ENCODE data around the gene LRP2.

Gene LRP2

GRCh38 chr2:169160926-169161481 lies 201.3 kb downstream of the LRP2 start:
- TF ChIP-seq CTCF (conservative IDR thresholded peaks at IDR 0.05; ENCODE audit: low read length), result no peak
- no peak overlapping the region for H3K4me3 ChIP-seq (ENCODE audit: low read length)
- DNase-seq (ENCODE audit: low read depth), result no peak

- TF ChIP-seq CTCF (conservative IDR thresholded peaks at IDR 0.05; ENCODE audit: low read length), result no peak
- DNase-seq (ENCODE audit: low read depth), result no peak
- H3K4me3 ChIP-seq (ENCODE audit: low read length), result no peak overlapping the region
These were observed 202.6 kb downstream of the LRP2 start for GRCh38 chr2:169159686-169160085.

- DNase-seq (ENCODE audit: low read depth), result no peak
- no peak for TF ChIP-seq CTCF (conservative IDR thresholded peaks at IDR 0.05; ENCODE audit: low read length)
- H3K4me3 ChIP-seq (ENCODE audit: low read length), result no peak overlapping the region
These were observed 203.5 kb downstream of the LRP2 start for GRCh38 chr2:169158874-169159273.

GRCh38 chr2:169146220-169146619 lies 216.1 kb downstream of the LRP2 start:
- DNase-seq (ENCODE audit: low read depth), result no peak

GRCh38 chr2:169143998-169144397 lies 218.3 kb downstream of the LRP2 start:
- TF ChIP-seq CTCF (conservative IDR thresholded peaks at IDR 0.05; ENCODE audit: low read length), result no peak
- no peak for DNase-seq (ENCODE audit: low read depth)
- no peak overlapping the region for H3K4me3 ChIP-seq (ENCODE audit: low read length)

More at GRCh38 chr2:169146220-169146619, 216.1 kb downstream of the LRP2 start:
- no peak overlapping the region for H3K4me3 ChIP-seq (ENCODE audit: low read length)
- no peak for TF ChIP-seq CTCF (conservative IDR thresholded peaks at IDR 0.05; ENCODE audit: low read length)

GRCh38 chr2:169141713-169142352 lies 220.5 kb downstream of the LRP2 start:
- H3K4me3 ChIP-seq (ENCODE audit: low read length), result no peak overlapping the region
- DNase-seq (ENCODE audit: low read depth), result peak; percentile 37
- peak; percentile 82 for TF ChIP-seq CTCF (conservative IDR thresholded peaks at IDR 0.05; ENCODE audit: low read length)

All from AG10803 (cell line).